Gastrocnemius medialis (tissue), 4 donors: ENCODE data around the gene IDH1.

Experiments
- POLR2A ChIP-seq, 2 donors: fragments of 450-650 bp; IDR thresholded peaks; one replicate each; pipeline ENCODE4 v1.6.1; 2017; ENCODE audit warnings: antibody characterized with exemption in 2 of 2, mild to moderate bottlenecking in 2 of 2, moderate library complexity in 2 of 2
- TF ChIP-seq, protein P1 (sequence below), 5 experiments: fragments of 450-650 bp in 3 of 5; fragments of 200-600 bp in 2 of 5; sonication (generic) in 2 of 5; IDR thresholded peaks in 4 of 5; conservative IDR thresholded peaks in 1 of 5; 1 replicate in 4 of 5; 2 replicates in 1 of 5; pipeline ENCODE4 v1.5.1; 2016 to 2019; ENCODE audit warnings: antibody characterized with exemption in 5 of 5, mild to moderate bottlenecking in 3 of 5, moderate library complexity in 3 of 5

- TF ChIP-seq, protein P1, sequence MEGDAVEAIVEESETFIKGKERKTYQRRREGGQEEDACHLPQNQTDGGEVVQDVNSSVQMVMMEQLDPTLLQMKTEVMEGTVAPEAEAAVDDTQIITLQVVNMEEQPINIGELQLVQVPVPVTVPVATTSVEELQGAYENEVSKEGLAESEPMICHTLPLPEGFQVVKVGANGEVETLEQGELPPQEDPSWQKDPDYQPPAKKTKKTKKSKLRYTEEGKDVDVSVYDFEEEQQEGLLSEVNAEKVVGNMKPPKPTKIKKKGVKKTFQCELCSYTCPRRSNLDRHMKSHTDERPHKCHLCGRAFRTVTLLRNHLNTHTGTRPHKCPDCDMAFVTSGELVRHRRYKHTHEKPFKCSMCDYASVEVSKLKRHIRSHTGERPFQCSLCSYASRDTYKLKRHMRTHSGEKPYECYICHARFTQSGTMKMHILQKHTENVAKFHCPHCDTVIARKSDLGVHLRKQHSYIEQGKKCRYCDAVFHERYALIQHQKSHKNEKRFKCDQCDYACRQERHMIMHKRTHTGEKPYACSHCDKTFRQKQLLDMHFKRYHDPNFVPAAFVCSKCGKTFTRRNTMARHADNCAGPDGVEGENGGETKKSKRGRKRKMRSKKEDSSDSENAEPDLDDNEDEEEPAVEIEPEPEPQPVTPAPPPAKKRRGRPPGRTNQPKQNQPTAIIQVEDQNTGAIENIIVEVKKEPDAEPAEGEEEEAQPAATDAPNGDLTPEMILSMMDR (IDR thresholded peaks at IDR 0.05 in 4 of 5, conservative IDR thresholded peaks at IDR 0.05 in 1 of 5), result no peak
- no peak for TF ChIP-seq POLR2A (IDR thresholded peaks at IDR 0.05)
Observed at GRCh38 chr2:208297961-208298360, 43.1 kb upstream of the IDH1 start.
